Breast epithelium (tissue), 4 donors: Measurements from ENCODE around the gene SMAD6. TPM values are rescaled to one million over a fixed set of nuclear protein-coding genes. Genes with fewer than 3 reads are reported as not detected.
A peak's percentile ranks its signal among the peaks of the same experiment; 100 is the strongest.

ENCODE experiments used
- DNase-seq, 2 donors: peaks; one replicate each; pipeline ENCODE4 v3.0.0-alpha.2; 2019; ENCODE audit warnings: low spot score in 2 of 2
- H3K27ac ChIP-seq, 2 donors: fragments of 200-600 bp; sonication (generic) in 1 of 2; one replicate each; pipeline ENCODE4 v1.5.1; 2016 to 2019; ENCODE audit warnings: mild to moderate bottlenecking in 1 of 2
- H3K27me3 ChIP-seq, 2 donors: fragments of 200-600 bp; sonication (generic) in 1 of 2; one replicate each; pipeline versions ENCODE4 v1.5.1 to v1.6.0; 2017 to 2019; ENCODE audit warnings: control low read depth in 1 of 2, mild to moderate bottlenecking in 1 of 2
- H3K36me3 ChIP-seq: fragments of 200-600 bp; one replicate; pipeline ENCODE4 v1.5.1; 2019
- H3K4me1 ChIP-seq, 2 donors: fragments of 200-600 bp; sonication (generic); one replicate each; pipeline ENCODE4 v1.5.1; 2016 to 2019; ENCODE audit warnings: control low read depth in 1 of 2
- H3K4me3 ChIP-seq, 3 donors: fragments of 200-600 bp; sonication (generic); 1 replicate in 2 of 3; 2 replicates in 1 of 3; pipeline ENCODE4 v1.5.1; 2016 to 2019; ENCODE audit warnings: mild to moderate bottlenecking in 3 of 3, moderate library complexity in 2 of 3
- H3K9me3 ChIP-seq, 2 donors: fragments of 200-600 bp; sonication (generic) in 1 of 2; one replicate each; pipeline ENCODE4 v1.5.1; 2016 to 2019; ENCODE audit warnings: control low read depth in 1 of 2
- CTCF ChIP-seq, 3 donors: fragments of 450-650 bp; IDR thresholded peaks; one replicate each; pipeline ENCODE4 v1.5.1; 2016 to 2017; ENCODE audit warnings: antibody characterized with exemption in 3 of 3, mild to moderate bottlenecking in 3 of 3, moderate library complexity in 3 of 3
- POLR2A ChIP-seq: fragments of 450-650 bp; IDR thresholded peaks from one replicate; pipeline ENCODE4 v1.6.1; 2016; ENCODE audit warnings: antibody characterized with exemption, mild to moderate bottlenecking, moderate library complexity
- POLR2AphosphoS5 ChIP-seq, 3 donors: sonication (generic); formaldehyde crosslinking; IDR thresholded peaks; one replicate each; pipeline ENCODE4 v1.6.1; 2017; ENCODE audit warnings: antibody characterized with exemption in 3 of 3
- intact Hi-C: fragments of 100-400 bp; cut with DNase I; formaldehyde crosslinking; loops from one replicate; pipeline ENCODE4 v1.15.1; 2023; ENCODE audit warnings: low total_unique reads
- total RNA-seq, 3 donors: library from RNA; depleted of rRNA; stranded (reverse); fragments of >200 nt; gene quantifications; one replicate each; pipeline ENCODE4 v1.1.0, GENCODE V29; 2016

SMAD6 gene
- total RNA-seq, 3 donors from 2014 or later: 7.6 to 22.6 (median 13.4) TPM

- intact Hi-C loops: no loop called here
Observed at GRCh38 chr15:66658855-66659254, 43.2 kb upstream of the SMAD6 start.

GRCh38 chr15:66659384-66659783, 42.7 kb upstream of the SMAD6 start:
- Histone ChIP-seq H3K27me3 (no peaks in the 10 kb centered on the region), H3K36me3 (no peaks in the 10 kb centered on the region), H3K27ac (no peak overlapping the region), H3K4me1 (no peaks in the 10 kb centered on the region), H3K4me3 (no peak overlapping the region), H3K9me3 (no peaks in the 10 kb centered on the region)
- intact Hi-C loops: no loop called here
- no peak for DNase-seq
- no peak for TF ChIP-seq POLR2AphosphoS5 (IDR thresholded peaks at IDR 0.05)
- TF ChIP-seq CTCF (IDR thresholded peaks at IDR 0.05): no peak
- no peak for TF ChIP-seq POLR2A

More at GRCh38 chr15:66658855-66659254, 43.2 kb upstream of the SMAD6 start:
- H3K27ac ChIP-seq: no peak overlapping the region
- H3K9me3 ChIP-seq: no peaks in the 10 kb centered on the region
- no peaks in the 10 kb centered on the region for H3K36me3 ChIP-seq
- no peaks in the 10 kb centered on the region for H3K4me1 ChIP-seq
- no peaks in the 10 kb centered on the region for H3K27me3 ChIP-seq
- H3K4me3 ChIP-seq: no peak overlapping the region
- no peak for DNase-seq
- TF ChIP-seq POLR2A (no peak), POLR2AphosphoS5 (IDR thresholded peaks at IDR 0.05) (no peak), CTCF (IDR thresholded peaks at IDR 0.05) (no peak)

GRCh38 chr15:66661432-66662096, 40.5 kb upstream of the SMAD6 start:
- no peak for DNase-seq
- TF ChIP-seq CTCF (IDR thresholded peaks at IDR 0.05) (no peak), POLR2AphosphoS5 (IDR thresholded peaks at IDR 0.05) (no peak), POLR2A (no peak)
- intact Hi-C loops: no loop called here
- Histone ChIP-seq H3K4me3 (no peak overlapping the region), H3K9me3 (no peaks in the 10 kb centered on the region), H3K36me3 (no peaks in the 10 kb centered on the region), H3K27ac (peak overlapping the region in 1 of 2 donors; percentile 43), H3K4me1 (no peaks in the 10 kb centered on the region), H3K27me3 (no peaks in the 10 kb centered on the region)

- H3K36me3 ChIP-seq: no peaks in the 10 kb centered on the region
- no peak overlapping the region for H3K4me3 ChIP-seq
- no peak for TF ChIP-seq POLR2A
- TF ChIP-seq CTCF (IDR thresholded peaks at IDR 0.05): no peak
- intact Hi-C loops: no loop called here
- no peaks in the 10 kb centered on the region for H3K27me3 ChIP-seq
- H3K27ac ChIP-seq: no peak overlapping the region
- H3K4me1 ChIP-seq: no peaks in the 10 kb centered on the region
- H3K9me3 ChIP-seq: peaks cover 0 to under 1% of the 10 kb centered on the region in 2 donors
- no peak for DNase-seq
Observed at GRCh38 chr15:66662522-66662921, 39.5 kb upstream of the SMAD6 start.

GRCh38 chr15:66663664-66664063, 38.4 kb upstream of the SMAD6 start:
- peaks cover 0 to 6% of the 10 kb centered on the region in 2 donors for H3K9me3 ChIP-seq

More at GRCh38 chr15:66663664-66664063, 38.4 kb upstream of the SMAD6 start:
- DNase-seq: no peak
- intact Hi-C loops: no loop called here
- TF ChIP-seq POLR2A (no peak), POLR2AphosphoS5 (IDR thresholded peaks at IDR 0.05) (no peak), CTCF (IDR thresholded peaks at IDR 0.05) (no peak)
- Histone ChIP-seq H3K4me3 (no peak overlapping the region), H3K27ac (no peak overlapping the region), H3K4me1 (no peaks in the 10 kb centered on the region), H3K36me3 (no peaks in the 10 kb centered on the region), H3K27me3 (no peaks in the 10 kb centered on the region)
